ENCODE results near the gene DZIP3.

The DZIP3 gene

GRCh38 chr3:108595321-108595720, 5.8 kb downstream of the DZIP3 start:
- Histone ChIP-seq H3K4me1 (ENCODE audit: low read length) (peaks cover 6% of the 10 kb centered on the region; the same call in 1 of the 2 replicates), H3K9me3 (replicated peaks; ENCODE audit: insufficient read depth, low read length) (no peaks in the 10 kb centered on the region), H3K9me2 (replicated peaks; ENCODE audit: insufficient read depth, low read length) (no peaks in the 10 kb centered on the region), H3K27me3 (replicated peaks; ENCODE audit: insufficient read depth, low read length) (no peaks in the 10 kb centered on the region), H2AFZ (ENCODE audit: low read length) (no peak overlapping the region), H3K27ac (ENCODE audit: low read length) (no peak overlapping the region), H3K79me2 (ENCODE audit: low read length) (no peaks in the 10 kb centered on the region), H3K4me2 (ENCODE audit: low read depth, low read length) (no peak overlapping the region), H3F3A (ENCODE audit: insufficient read depth, low read length) (peaks cover 3% of the 10 kb centered on the region), H3K36me3 (replicated peaks; ENCODE audit: insufficient read depth, low read length) (no peaks in the 10 kb centered on the region), H3K4me3 (ENCODE audit: low read length) (no peak overlapping the region), H4K20me1 (ENCODE audit: insufficient read depth, low read length) (no peaks in the 10 kb centered on the region), H3K9ac (ENCODE audit: low read length) (no peak overlapping the region)
- no peak for TF ChIP-seq EZH2 (optimal IDR thresholded peaks at IDR 0.05; ENCODE audit: low read depth, low read length)
- no peak for TF ChIP-seq EZH2phosphoT487 (IDR thresholded peaks at IDR 0.05; ENCODE audit: low read length)
- TF ChIP-seq CTCF (IDR thresholded peaks at IDR 0.05; ENCODE audit: low read length) = no peak
- DNase-seq = no peak

GRCh38 chr3:108598375-108598774, 8.9 kb downstream of the DZIP3 start:
- Histone ChIP-seq H4K20me1 (ENCODE audit: insufficient read depth, low read length) (no peaks in the 10 kb centered on the region), H2AFZ (ENCODE audit: low read length) (no peak overlapping the region), H3K9me3 (replicated peaks; ENCODE audit: insufficient read depth, low read length) (no peaks in the 10 kb centered on the region), H3F3A (ENCODE audit: insufficient read depth, low read length) (no peaks in the 10 kb centered on the region), H3K27me3 (replicated peaks; ENCODE audit: insufficient read depth, low read length) (no peaks in the 10 kb centered on the region), H3K27ac (ENCODE audit: low read length) (no peak overlapping the region), H3K4me3 (ENCODE audit: low read length) (no peak overlapping the region), H3K79me2 (ENCODE audit: low read length) (no peaks in the 10 kb centered on the region), H3K4me2 (ENCODE audit: low read depth, low read length) (no peak overlapping the region), H3K4me1 (ENCODE audit: low read length) (no peaks in the 10 kb centered on the region), H3K36me3 (replicated peaks; ENCODE audit: insufficient read depth, low read length) (no peaks in the 10 kb centered on the region), H3K9me2 (replicated peaks; ENCODE audit: insufficient read depth, low read length) (no peaks in the 10 kb centered on the region), H3K9ac (ENCODE audit: low read length) (no peak overlapping the region)
- TF ChIP-seq EZH2 (optimal IDR thresholded peaks at IDR 0.05; ENCODE audit: low read depth, low read length) (no peak), CTCF (IDR thresholded peaks at IDR 0.05; ENCODE audit: low read length) (no peak), EZH2phosphoT487 (IDR thresholded peaks at IDR 0.05; ENCODE audit: low read length) (no peak)
- no peak for DNase-seq

- H3F3A ChIP-seq (ENCODE audit: insufficient read depth, low read length) = no peaks in the 10 kb centered on the region
- TF ChIP-seq EZH2phosphoT487 (IDR thresholded peaks at IDR 0.05; ENCODE audit: low read length) (no peak), EZH2 (optimal IDR thresholded peaks at IDR 0.05; ENCODE audit: low read depth, low read length) (no peak), CTCF (IDR thresholded peaks at IDR 0.05; ENCODE audit: low read length) (no peak)
- no peak overlapping the region for H3K4me2 ChIP-seq (ENCODE audit: low read depth, low read length)
- no peak overlapping the region for H2AFZ ChIP-seq (ENCODE audit: low read length)
- H3K9me3 ChIP-seq (replicated peaks; ENCODE audit: insufficient read depth, low read length) = no peaks in the 10 kb centered on the region
- no peaks in the 10 kb centered on the region for H3K9me2 ChIP-seq (replicated peaks; ENCODE audit: insufficient read depth, low read length)
- H3K27ac ChIP-seq (ENCODE audit: low read length) = no peak overlapping the region
- H4K20me1 ChIP-seq (ENCODE audit: insufficient read depth, low read length) = no peaks in the 10 kb centered on the region
- H3K4me1 ChIP-seq (ENCODE audit: low read length) = no peaks in the 10 kb centered on the region
- no peak for DNase-seq
- H3K36me3 ChIP-seq (replicated peaks; ENCODE audit: insufficient read depth, low read length) = no peaks in the 10 kb centered on the region
- no peak overlapping the region for H3K9ac ChIP-seq (ENCODE audit: low read length)
- H3K27me3 ChIP-seq (replicated peaks; ENCODE audit: insufficient read depth, low read length) = no peaks in the 10 kb centered on the region
- no peaks in the 10 kb centered on the region for H3K79me2 ChIP-seq (ENCODE audit: low read length)
- no peak overlapping the region for H3K4me3 ChIP-seq (ENCODE audit: low read length)
Observed at GRCh38 chr3:108599677-108600409, 10.3 kb downstream of the DZIP3 start.
